Astrocyte (in vitro differentiated cells and primary cell): ENCODE results near the gene CTBP2. TPM values are rescaled to one million over a fixed set of nuclear protein-coding genes. Genes with fewer than 3 reads are reported as not detected.

Experiments used
- DNase-seq: peaks from one replicate; pipeline ENCODE4 v3.0.0-alpha.2; 2010; ENCODE audit warnings: low read depth
- FAIRE-seq: peaks from 2 replicates; lab custom pipeline; 2011; peaks lifted over from hg19 to GRCh38; lab: Jason Lieb, UNC
- H2AFZ ChIP-seq: 2 replicates; pipeline ENCODE4 v1.6.0; 2012; ENCODE audit warnings: low read depth, low read length, inconsistent platforms
- H3K27ac ChIP-seq: 2 replicates; pipeline ENCODE4 v1.5.1; 2011; ENCODE audit warnings: low read depth, low read length, inconsistent platforms
- H3K27me3 ChIP-seq: 2 replicates; pipeline ENCODE4 v1.6.0; 2011; ENCODE audit warnings: low read length, inconsistent platforms; ENCODE audit not compliant: insufficient read depth
- H3K36me3 ChIP-seq: 2 replicates; pipeline ENCODE4 v1.5.1; 2011; ENCODE audit warnings: low read length, inconsistent platforms; ENCODE audit not compliant: insufficient read depth
- H3K4me1 ChIP-seq: 2 replicates; pipeline ENCODE4 v1.5.1; 2011; ENCODE audit warnings: low read length, inconsistent platforms; ENCODE audit not compliant: insufficient read depth
- H3K4me2 ChIP-seq: 2 replicates; pipeline ENCODE4 v1.6.0; 2012; ENCODE audit warnings: low read length, inconsistent platforms
- H3K4me3 ChIP-seq: 2 replicates; pipeline ENCODE4 v1.5.1; 2011; ENCODE audit warnings: low read depth, mild to moderate bottlenecking, low read length, inconsistent platforms; ENCODE audit not compliant: insufficient read depth
- H3K79me2 ChIP-seq: 2 replicates; pipeline ENCODE4 v1.6.0; 2012; ENCODE audit warnings: mild to moderate bottlenecking, low read length, inconsistent platforms; ENCODE audit not compliant: insufficient read depth
- H3K9ac ChIP-seq: 2 replicates; pipeline ENCODE4 v1.6.0; 2012; ENCODE audit warnings: mild to moderate bottlenecking, low read length, inconsistent platforms
- H3K9me3 ChIP-seq: 2 replicates; pipeline ENCODE4 v1.5.1; 2012; ENCODE audit warnings: low read depth, mild to moderate bottlenecking, low read length, inconsistent platforms; ENCODE audit not compliant: insufficient read depth
- H4K20me1 ChIP-seq: 2 replicates; pipeline ENCODE4 v1.6.0; 2012; ENCODE audit warnings: low read length, inconsistent platforms; ENCODE audit not compliant: insufficient read depth
- H3K27ac Mint-ChIP-seq: one replicate; pipeline ENCODE4 v1.8.0; 2021; ENCODE audit warnings: mild to moderate bottlenecking, mixed read lengths; ENCODE audit not compliant: unreplicated experiment
- H3K27me3 Mint-ChIP-seq: one replicate; pipeline ENCODE4 v1.8.0; 2021; ENCODE audit warnings: low read depth, mixed read lengths; ENCODE audit not compliant: unreplicated experiment
- H3K36me3 Mint-ChIP-seq: one replicate; pipeline ENCODE4 v1.8.0; 2021; ENCODE audit warnings: low read depth, mixed read lengths; ENCODE audit not compliant: unreplicated experiment
- H3K4me1 Mint-ChIP-seq: one replicate; pipeline ENCODE4 v1.8.0; 2021; ENCODE audit warnings: low read depth, mixed read lengths; ENCODE audit not compliant: unreplicated experiment
- H3K4me3 Mint-ChIP-seq: one replicate; pipeline ENCODE4 v1.8.0; 2021; ENCODE audit warnings: mild to moderate bottlenecking, moderate library complexity, mixed read lengths; ENCODE audit not compliant: unreplicated experiment
- H3K9me3 Mint-ChIP-seq: one replicate; pipeline ENCODE4 v1.8.0; 2021; ENCODE audit warnings: mild to moderate bottlenecking, mixed read lengths; ENCODE audit not compliant: unreplicated experiment
- CTCF ChIP-seq: IDR thresholded peaks from 2 replicates; pipeline ENCODE4 v1.5.1; 2011; ENCODE audit warnings: low read depth, mild to moderate bottlenecking, inconsistent platforms, low read length, moderate library complexity; ENCODE audit not compliant: insufficient read depth
- EZH2 ChIP-seq: IDR thresholded peaks from 2 replicates; pipeline ENCODE4 v1.6.1; 2012; ENCODE audit warnings: mild to moderate bottlenecking, low read length, inconsistent platforms; ENCODE audit not compliant: insufficient read depth
- total RNA-seq: library from RNA; stranded (reverse); gene quantifications from 2 replicates; pipeline ENCODE4 v1.2.1, GENCODE V29; 2021

Gene CTBP2
- total RNA-seq, 1 donor from 2014 or later = 109 TPM

- no peaks in the 10 kb centered on the region for H3K27me3 ChIP-seq
- no peak overlapping the region for H3K27ac Mint-ChIP-seq
These were observed 79.4 kb downstream of the CTBP2 start for GRCh38 chr10:125080984-125081383.

GRCh38 chr10:125080296-125080695 lies 80.1 kb downstream of the CTBP2 start:
- Histone ChIP-seq H3K4me2 (no peak overlapping the region), H3K4me3 (no peak overlapping the region), H3K9ac (no peak overlapping the region), H3K27me3 (no peaks in the 10 kb centered on the region), H3K4me1 (peaks cover 23% of the 10 kb centered on the region), H2AFZ (no peak overlapping the region), H3K36me3 (peaks cover 3% of the 10 kb centered on the region), H4K20me1 (peaks cover 43% of the 10 kb centered on the region), H3K27ac (no peak overlapping the region), H3K9me3 (no peaks in the 10 kb centered on the region), H3K79me2 (peaks cover 83% of the 10 kb centered on the region)
- DNase-seq = no peak
- no peak for FAIRE-seq
- no peak for TF ChIP-seq EZH2
- no peak for TF ChIP-seq CTCF
- no peak overlapping the region for H3K27ac Mint-ChIP-seq
- H3K27me3 Mint-ChIP-seq = no peaks in the 10 kb centered on the region
- no peaks in the 10 kb centered on the region for H3K9me3 Mint-ChIP-seq
- H3K4me1 Mint-ChIP-seq = peaks cover 41% of the 10 kb centered on the region
- no peak overlapping the region for H3K4me3 Mint-ChIP-seq
- peaks cover 29% of the 10 kb centered on the region for H3K36me3 Mint-ChIP-seq

More at GRCh38 chr10:125080984-125081383, 79.4 kb downstream of the CTBP2 start:
- Mint-ChIP-seq H3K27me3 (no peaks in the 10 kb centered on the region), H3K9me3 (no peaks in the 10 kb centered on the region), H3K4me1 (peaks cover 45% of the 10 kb centered on the region), H3K36me3 (peaks cover 32% of the 10 kb centered on the region), H3K4me3 (no peak overlapping the region)
- DNase-seq (no peak), FAIRE-seq (no peak)
- H3K4me2 ChIP-seq = no peak overlapping the region
- H3K4me1 ChIP-seq = peaks cover 30% of the 10 kb centered on the region
- peaks cover 83% of the 10 kb centered on the region for H3K79me2 ChIP-seq
- TF ChIP-seq EZH2 (no peak), CTCF (no peak)
- H4K20me1 ChIP-seq = peaks cover 37% of the 10 kb centered on the region
- H3K36me3 ChIP-seq = peaks cover 3% of the 10 kb centered on the region
- H3K9me3 ChIP-seq = no peaks in the 10 kb centered on the region
- no peak overlapping the region for H3K27ac ChIP-seq
- no peak overlapping the region for H3K9ac ChIP-seq
- H2AFZ ChIP-seq = no peak overlapping the region
- H3K4me3 ChIP-seq = no peak overlapping the region

GRCh38 chr10:125079091-125079600 lies 81.2 kb downstream of the CTBP2 start:
- Histone ChIP-seq H3K36me3 (peaks cover 3% of the 10 kb centered on the region), H2AFZ (no peak overlapping the region), H4K20me1 (peaks cover 52% of the 10 kb centered on the region), H3K4me1 (peaks cover 12% of the 10 kb centered on the region), H3K9me3 (no peaks in the 10 kb centered on the region), H3K79me2 (peaks cover 90% of the 10 kb centered on the region), H3K9ac (no peak overlapping the region), H3K27ac (no peak overlapping the region), H3K4me3 (no peak overlapping the region), H3K27me3 (no peaks in the 10 kb centered on the region), H3K4me2 (no peak overlapping the region)
- no peak overlapping the region for H3K4me3 Mint-ChIP-seq
- peaks cover 27% of the 10 kb centered on the region for H3K36me3 Mint-ChIP-seq
- peaks cover 33% of the 10 kb centered on the region for H3K4me1 Mint-ChIP-seq
- no peak overlapping the region for H3K27ac Mint-ChIP-seq
- DNase-seq (no peak), FAIRE-seq (no peak)
- H3K27me3 Mint-ChIP-seq = no peaks in the 10 kb centered on the region
- H3K9me3 Mint-ChIP-seq = no peaks in the 10 kb centered on the region
- no peak for TF ChIP-seq EZH2
- no peak for TF ChIP-seq CTCF
